Endothelial cell (in vitro differentiated cells): ENCODE data around the gene SEMA3F. TPM values are rescaled to one million over a fixed set of nuclear protein-coding genes. Genes with fewer than 3 reads are reported as not detected.

Source experiments
- DNase-seq: peaks from one replicate; pipeline ENCODE4 v3.0.0; 2021; ENCODE audit warnings: low spot score
- H3K27ac Mint-ChIP-seq: one replicate; pipeline ENCODE4 v1.8.0; 2021; ENCODE audit warnings: mixed read lengths, inconsistent platforms; ENCODE audit not compliant: unreplicated experiment
- H3K27me3 Mint-ChIP-seq: one replicate; pipeline ENCODE4 v1.8.0; 2021; ENCODE audit warnings: mild to moderate bottlenecking, moderate library complexity, mixed read lengths, inconsistent platforms; ENCODE audit not compliant: unreplicated experiment
- H3K36me3 Mint-ChIP-seq: one replicate; pipeline ENCODE4 v1.8.0; 2021; ENCODE audit warnings: mild to moderate bottlenecking, low read depth, mixed read lengths, inconsistent platforms; ENCODE audit not compliant: unreplicated experiment
- H3K4me1 Mint-ChIP-seq: one replicate; pipeline ENCODE4 v1.8.0; 2021; ENCODE audit warnings: mild to moderate bottlenecking, mixed read lengths, inconsistent platforms; ENCODE audit not compliant: unreplicated experiment
- H3K4me3 Mint-ChIP-seq: one replicate; pipeline ENCODE4 v1.8.0; 2021; ENCODE audit warnings: mild to moderate bottlenecking, mixed read lengths, inconsistent platforms; ENCODE audit not compliant: unreplicated experiment
- H3K9me3 Mint-ChIP-seq: one replicate; pipeline ENCODE4 v1.8.0; 2021; ENCODE audit warnings: mixed read lengths, inconsistent platforms; ENCODE audit not compliant: unreplicated experiment
- total RNA-seq: library from RNA; stranded (reverse); fragmentation: NEBNext Ultra II Directional; extraction: Animal tissue kit (Norgen Biotek cat#: 25700); gene quantifications from one replicate; pipeline ENCODE4 v1.2.1, GENCODE V29; 2021; ENCODE audit not compliant: unreplicated experiment
- TF ChIP-seq, protein P1 (sequence below): fragments of 200-600 bp; sonication (generic); IDR thresholded peaks from one replicate; pipeline ENCODE4 v1.5.0; 2021; ENCODE audit warnings: antibody characterized with exemption; ENCODE audit not compliant: unreplicated experiment

The SEMA3F gene
- total RNA-seq, 1 donor from 2014 or later = 21.3 TPM

DNA sequence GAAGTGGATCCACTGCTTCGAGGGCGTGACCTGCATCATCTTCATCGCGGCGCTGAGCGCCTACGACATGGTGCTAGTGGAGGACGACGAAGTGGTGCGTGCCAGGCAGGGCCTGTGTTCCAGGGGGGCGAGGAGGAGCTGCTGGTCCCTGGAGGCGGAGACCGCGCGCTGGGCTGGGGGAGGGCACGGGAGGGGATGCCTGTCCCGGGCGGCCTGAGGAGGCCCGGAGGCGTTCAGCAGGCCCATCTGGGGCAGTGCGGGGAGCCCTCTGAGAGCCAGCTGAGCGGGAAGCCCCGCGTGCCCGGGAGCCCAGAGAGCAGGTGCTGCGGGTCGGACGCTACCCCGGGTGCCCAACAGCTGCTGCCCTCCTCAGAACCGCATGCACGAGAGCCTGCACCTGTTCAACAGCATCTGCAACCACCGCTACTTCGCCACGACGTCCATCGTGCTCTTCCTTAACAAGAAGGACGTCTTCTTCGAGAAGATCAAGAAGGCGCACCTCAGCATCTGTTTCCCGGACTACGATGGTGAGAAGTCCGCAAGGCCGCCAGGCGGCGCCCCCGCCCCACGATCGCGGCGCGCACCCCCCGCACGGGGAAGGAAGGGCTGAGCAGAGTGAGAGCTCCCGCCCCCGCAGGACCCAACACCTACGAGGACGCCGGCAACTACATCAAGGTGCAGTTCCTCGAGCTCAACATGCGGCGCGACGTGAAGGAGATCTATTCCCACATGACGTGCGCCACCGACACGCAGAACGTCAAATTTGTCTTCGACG, 39.2 kb downstream of the SEMA3F start:
- TF ChIP-seq, protein P1, sequence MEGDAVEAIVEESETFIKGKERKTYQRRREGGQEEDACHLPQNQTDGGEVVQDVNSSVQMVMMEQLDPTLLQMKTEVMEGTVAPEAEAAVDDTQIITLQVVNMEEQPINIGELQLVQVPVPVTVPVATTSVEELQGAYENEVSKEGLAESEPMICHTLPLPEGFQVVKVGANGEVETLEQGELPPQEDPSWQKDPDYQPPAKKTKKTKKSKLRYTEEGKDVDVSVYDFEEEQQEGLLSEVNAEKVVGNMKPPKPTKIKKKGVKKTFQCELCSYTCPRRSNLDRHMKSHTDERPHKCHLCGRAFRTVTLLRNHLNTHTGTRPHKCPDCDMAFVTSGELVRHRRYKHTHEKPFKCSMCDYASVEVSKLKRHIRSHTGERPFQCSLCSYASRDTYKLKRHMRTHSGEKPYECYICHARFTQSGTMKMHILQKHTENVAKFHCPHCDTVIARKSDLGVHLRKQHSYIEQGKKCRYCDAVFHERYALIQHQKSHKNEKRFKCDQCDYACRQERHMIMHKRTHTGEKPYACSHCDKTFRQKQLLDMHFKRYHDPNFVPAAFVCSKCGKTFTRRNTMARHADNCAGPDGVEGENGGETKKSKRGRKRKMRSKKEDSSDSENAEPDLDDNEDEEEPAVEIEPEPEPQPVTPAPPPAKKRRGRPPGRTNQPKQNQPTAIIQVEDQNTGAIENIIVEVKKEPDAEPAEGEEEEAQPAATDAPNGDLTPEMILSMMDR = peak; percentile 75
- peak; percentile 68 for DNase-seq
- no peaks in the 10 kb centered on the region for H3K36me3 Mint-ChIP-seq
- no peak overlapping the region for H3K4me3 Mint-ChIP-seq
- no peak overlapping the region for H3K27ac Mint-ChIP-seq
- no peaks in the 10 kb centered on the region for H3K9me3 Mint-ChIP-seq
- peaks cover 10% of the 10 kb centered on the region for H3K27me3 Mint-ChIP-seq
- H3K4me1 Mint-ChIP-seq = no peaks in the 10 kb centered on the region

DNA sequence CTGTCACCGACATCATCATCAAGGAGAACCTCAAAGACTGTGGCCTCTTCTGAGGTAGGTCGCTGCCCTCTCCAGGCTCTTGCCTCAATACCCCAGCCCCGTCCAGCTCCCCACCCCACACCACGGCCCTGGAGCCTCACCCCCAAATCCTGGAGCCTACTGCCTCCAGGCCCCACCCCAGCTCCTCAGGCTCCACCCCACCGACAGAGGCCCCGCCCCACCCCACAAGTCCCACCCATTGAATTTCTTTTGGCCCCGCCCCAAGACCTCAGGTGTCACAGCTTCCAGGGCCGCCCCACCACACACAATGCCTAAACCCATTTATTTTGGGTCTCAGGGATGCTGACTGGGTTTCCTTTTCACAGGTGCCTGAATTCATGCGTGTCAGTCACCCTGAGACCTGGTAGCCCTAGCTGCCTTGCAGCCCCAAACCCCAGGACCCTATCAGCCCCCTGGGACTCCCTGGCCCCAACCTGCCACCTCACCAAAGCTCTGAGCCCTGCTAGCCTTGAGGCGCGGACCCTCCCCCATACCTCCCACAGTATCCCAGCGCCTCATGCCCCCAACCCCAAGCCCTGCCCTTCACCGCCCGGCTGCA, 39.9 kb downstream of the SEMA3F start:
- Mint-ChIP-seq H3K27me3 (peaks cover 10% of the 10 kb centered on the region), H3K9me3 (no peaks in the 10 kb centered on the region), H3K27ac (no peak overlapping the region), H3K4me3 (no peak overlapping the region), H3K36me3 (no peaks in the 10 kb centered on the region), H3K4me1 (no peaks in the 10 kb centered on the region)
- no peak for DNase-seq
- TF ChIP-seq, protein P1 = peak; percentile 13

- Mint-ChIP-seq H3K36me3 (no peaks in the 10 kb centered on the region), H3K27me3 (peaks cover 10% of the 10 kb centered on the region), H3K4me1 (no peaks in the 10 kb centered on the region), H3K9me3 (no peaks in the 10 kb centered on the region), H3K4me3 (no peak overlapping the region), H3K27ac (no peak overlapping the region)
- TF ChIP-seq, protein P1 = no peak
- DNase-seq = no peak
Measured at GRCh38 chr3:50195501-50196252, 40.6 kb downstream of the SEMA3F start.

DNA sequence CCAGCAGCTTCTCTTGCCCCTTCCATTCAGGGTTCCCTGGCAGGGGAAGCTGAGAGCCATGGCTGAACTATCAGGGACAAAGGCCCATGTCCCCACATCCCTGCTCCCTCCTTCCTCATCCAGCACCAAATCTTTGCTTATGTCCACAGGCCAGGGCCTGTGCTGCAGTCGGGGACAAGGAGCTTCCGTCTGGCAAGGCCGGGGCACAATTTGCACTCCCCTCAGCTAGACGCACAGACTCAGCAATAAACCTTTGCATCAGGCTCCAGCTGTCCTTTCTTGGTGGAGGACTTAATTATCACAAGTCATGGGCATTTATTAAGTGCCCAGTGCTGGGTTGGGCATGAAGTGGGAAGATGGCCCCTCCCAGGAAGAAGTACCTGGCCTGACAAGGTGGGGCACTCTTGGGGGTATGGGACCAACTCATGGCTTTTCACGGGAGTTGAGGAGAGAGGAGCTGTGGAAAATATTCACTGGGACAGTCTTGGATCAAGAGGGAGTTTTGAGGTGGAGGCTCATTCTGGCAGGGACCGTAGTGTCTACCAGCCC, 41.2 kb downstream of the SEMA3F start:
- no peak overlapping the region for H3K4me3 Mint-ChIP-seq
- peaks cover 13% of the 10 kb centered on the region for H3K27me3 Mint-ChIP-seq
- no peaks in the 10 kb centered on the region for H3K4me1 Mint-ChIP-seq
- H3K9me3 Mint-ChIP-seq = no peaks in the 10 kb centered on the region
- no peak overlapping the region for H3K27ac Mint-ChIP-seq
- H3K36me3 Mint-ChIP-seq = no peaks in the 10 kb centered on the region
- TF ChIP-seq, protein P1 = no peak
- DNase-seq = no peak
